ENCODE data around the gene NUP43. TPM values are rescaled to one million over a fixed set of nuclear protein-coding genes. Genes with fewer than 3 reads are reported as not detected.
A peak's percentile ranks its signal among the peaks of the same experiment; 100 is the strongest.

Gene NUP43
- total RNA-seq, 4 donors from 2014 or later = 18.9 to 24.3 (median 22.6) TPM

DNA sequence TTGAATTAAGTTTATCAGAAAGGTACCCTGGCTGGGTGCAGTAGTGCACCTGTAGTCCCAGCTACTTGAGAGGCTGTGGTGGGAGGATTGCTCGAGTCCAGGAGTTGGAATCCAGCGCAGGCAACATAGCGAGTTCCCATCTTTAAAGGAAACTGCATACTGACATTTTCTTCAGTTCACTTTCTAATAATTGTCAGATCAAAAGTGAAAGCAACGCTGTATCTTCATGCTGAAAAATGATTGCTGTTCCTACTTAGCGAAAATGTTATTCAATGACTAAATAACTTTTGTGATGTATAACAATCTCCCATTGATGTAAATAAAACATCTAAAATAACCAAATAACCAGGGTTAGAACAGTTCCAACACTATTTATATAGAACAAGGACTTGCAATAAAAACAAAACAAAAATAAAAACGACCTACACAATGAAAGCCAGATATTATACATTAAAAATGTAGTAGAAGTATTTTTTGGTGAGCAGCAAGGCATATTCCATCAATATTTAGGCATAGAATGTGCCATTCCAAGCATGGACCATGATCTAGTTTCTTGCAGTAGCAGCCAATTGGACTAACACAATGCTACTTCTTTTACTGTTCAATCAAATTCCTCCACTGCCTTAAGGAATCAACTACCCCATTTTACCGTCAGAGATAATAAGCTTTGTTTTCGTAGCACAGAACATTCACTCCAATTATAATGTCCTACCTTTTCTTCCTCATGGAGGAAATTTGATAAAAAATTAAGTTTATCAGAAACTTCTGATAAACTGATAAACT is 30.0 kb downstream of the NUP43 start:
- Histone ChIP-seq H3K36me3 (peaks cover 0 to 5% (median 0%) of the 10 kb centered on the region in 3 donors), H3K4me1 (peaks cover 3 to 51% (median 12%) of the 10 kb centered on the region in 4 donors), H3K9me3 (no peaks in the 10 kb centered on the region), H3K27ac (peak overlapping the region; percentile 7 to 100 (median 96)), H3K4me3 (peak overlapping the region in 3 of 4 donors; percentile 70 to 99 (median 99)), H3K27me3 (no peaks in the 10 kb centered on the region)
- TF ChIP-seq, protein P1, sequence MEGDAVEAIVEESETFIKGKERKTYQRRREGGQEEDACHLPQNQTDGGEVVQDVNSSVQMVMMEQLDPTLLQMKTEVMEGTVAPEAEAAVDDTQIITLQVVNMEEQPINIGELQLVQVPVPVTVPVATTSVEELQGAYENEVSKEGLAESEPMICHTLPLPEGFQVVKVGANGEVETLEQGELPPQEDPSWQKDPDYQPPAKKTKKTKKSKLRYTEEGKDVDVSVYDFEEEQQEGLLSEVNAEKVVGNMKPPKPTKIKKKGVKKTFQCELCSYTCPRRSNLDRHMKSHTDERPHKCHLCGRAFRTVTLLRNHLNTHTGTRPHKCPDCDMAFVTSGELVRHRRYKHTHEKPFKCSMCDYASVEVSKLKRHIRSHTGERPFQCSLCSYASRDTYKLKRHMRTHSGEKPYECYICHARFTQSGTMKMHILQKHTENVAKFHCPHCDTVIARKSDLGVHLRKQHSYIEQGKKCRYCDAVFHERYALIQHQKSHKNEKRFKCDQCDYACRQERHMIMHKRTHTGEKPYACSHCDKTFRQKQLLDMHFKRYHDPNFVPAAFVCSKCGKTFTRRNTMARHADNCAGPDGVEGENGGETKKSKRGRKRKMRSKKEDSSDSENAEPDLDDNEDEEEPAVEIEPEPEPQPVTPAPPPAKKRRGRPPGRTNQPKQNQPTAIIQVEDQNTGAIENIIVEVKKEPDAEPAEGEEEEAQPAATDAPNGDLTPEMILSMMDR (IDR thresholded peaks at IDR 0.05) = no peak
- no peak for TF ChIP-seq POLR2A (IDR thresholded peaks at IDR 0.05)
- no peak for TF ChIP-seq EP300 (IDR thresholded peaks at IDR 0.05)
- no peak for DNase-seq (ENCODE audit: low spot score in 2 of 2)
- WGBS, 2 donors = 14 to 15% methylated on average over 8 of the region's 8 CpGs

DNA sequence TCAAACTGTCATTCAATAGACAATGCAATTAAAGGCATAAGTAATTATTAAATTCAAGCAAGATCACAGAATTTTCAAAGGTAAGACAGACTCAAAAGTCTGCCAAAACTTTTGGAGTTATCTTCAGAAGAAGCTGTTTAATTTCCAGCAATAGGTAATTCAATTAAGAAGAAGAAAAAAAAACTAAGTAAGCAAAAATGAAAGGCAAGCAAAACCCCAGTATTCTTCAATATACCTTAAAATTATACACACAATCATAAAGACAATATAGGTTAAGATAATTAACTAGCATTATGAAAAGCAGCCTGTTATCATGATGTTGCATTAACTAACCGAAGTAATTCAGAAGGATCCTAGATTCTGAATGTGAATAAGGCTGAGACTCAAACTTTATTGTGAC is 31.9 kb downstream of the NUP43 start:
- Histone ChIP-seq H3K4me3 (no peak overlapping the region), H3K9me3 (no peaks in the 10 kb centered on the region), H3K4me1 (peaks cover 3 to 68% (median 13%) of the 10 kb centered on the region in 4 donors), H3K27me3 (no peaks in the 10 kb centered on the region), H3K36me3 (peaks cover 0 to 5% (median 0%) of the 10 kb centered on the region in 3 donors), H3K27ac (no peak overlapping the region)
- 92 to 93% methylated on average over 1 of the region's 1 CpG for WGBS, 2 donors
- DNase-seq (ENCODE audit: low spot score in 2 of 2) = no peak
- TF ChIP-seq, protein P1 (IDR thresholded peaks at IDR 0.05) = no peak
- TF ChIP-seq POLR2A (IDR thresholded peaks at IDR 0.05) (no peak), EP300 (IDR thresholded peaks at IDR 0.05) (no peak)

DNA sequence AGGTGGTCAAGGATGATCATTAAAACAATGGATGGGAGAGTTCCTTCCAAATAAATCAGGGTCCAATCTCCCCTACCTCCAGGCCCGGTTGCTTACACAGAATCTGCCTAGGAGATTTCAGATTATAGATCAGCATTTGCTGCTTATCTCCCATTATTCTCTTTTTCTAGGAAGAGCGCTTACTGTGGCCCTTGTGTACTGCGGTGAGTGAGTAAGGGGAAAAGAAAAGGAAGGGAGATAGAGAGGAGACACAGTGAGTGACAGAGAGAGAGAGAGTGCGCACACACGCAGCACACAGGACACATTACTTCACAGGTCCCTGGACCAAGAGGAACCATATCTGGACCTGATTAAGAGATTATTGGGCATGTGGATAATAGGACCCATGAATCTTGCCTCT is 34.6 kb downstream of the NUP43 start:
- TF ChIP-seq EP300 (IDR thresholded peaks at IDR 0.05) (no peak), POLR2A (IDR thresholded peaks at IDR 0.05) (no peak)
- TF ChIP-seq, protein P1 (IDR thresholded peaks at IDR 0.05) = no peak
- 92 to 98% methylated on average over 5 of the region's 5 CpGs for WGBS, 2 donors
- Histone ChIP-seq H3K27ac (no peak overlapping the region), H3K36me3 (peaks cover 0 to 5% (median 0%) of the 10 kb centered on the region in 3 donors), H3K9me3 (no peaks in the 10 kb centered on the region), H3K4me1 (peaks cover 3 to 69% (median 11%) of the 10 kb centered on the region in 4 donors), H3K27me3 (no peaks in the 10 kb centered on the region), H3K4me3 (no peak overlapping the region)
- DNase-seq (ENCODE audit: low spot score in 2 of 2) = no peak

DNA sequence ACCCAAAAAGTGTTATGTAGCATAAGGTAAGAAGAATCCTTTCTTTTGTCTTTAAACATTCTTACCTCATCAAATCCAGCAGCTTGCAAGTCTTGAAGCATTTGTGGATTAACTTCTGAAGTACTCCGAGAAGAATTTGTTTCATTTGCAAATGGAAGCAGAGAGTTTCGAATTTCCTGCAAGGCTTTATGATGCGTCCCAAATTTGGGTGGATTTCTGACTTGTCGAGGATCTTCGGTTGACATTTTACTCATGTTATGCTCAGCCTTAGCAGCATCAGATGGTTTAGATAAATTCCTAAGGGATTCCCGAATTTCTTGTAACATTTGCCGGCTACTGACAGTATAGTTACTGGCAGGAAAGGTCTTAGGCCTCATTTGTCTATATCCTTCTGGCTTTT is 44.6 kb downstream of the NUP43 start:
- 56 to 60% methylated on average over 7 of the region's 7 CpGs for WGBS, 2 donors
- H3K27ac ChIP-seq = no peak overlapping the region
- H3K4me3 ChIP-seq = no peak overlapping the region
- peaks cover 0 to 49% (median 0%) of the 10 kb centered on the region in 4 donors for H3K4me1 ChIP-seq
- no peak for DNase-seq (ENCODE audit: low spot score in 2 of 2)
- H3K9me3 ChIP-seq = no peaks in the 10 kb centered on the region
- TF ChIP-seq, protein P1 (IDR thresholded peaks at IDR 0.05) = no peak
- TF ChIP-seq POLR2A (IDR thresholded peaks at IDR 0.05) (no peak), EP300 (IDR thresholded peaks at IDR 0.05) (no peak)
- peaks cover 0 to 15% (median 0%) of the 10 kb centered on the region in 3 donors for H3K36me3 ChIP-seq
- H3K27me3 ChIP-seq = no peaks in the 10 kb centered on the region

DNA sequence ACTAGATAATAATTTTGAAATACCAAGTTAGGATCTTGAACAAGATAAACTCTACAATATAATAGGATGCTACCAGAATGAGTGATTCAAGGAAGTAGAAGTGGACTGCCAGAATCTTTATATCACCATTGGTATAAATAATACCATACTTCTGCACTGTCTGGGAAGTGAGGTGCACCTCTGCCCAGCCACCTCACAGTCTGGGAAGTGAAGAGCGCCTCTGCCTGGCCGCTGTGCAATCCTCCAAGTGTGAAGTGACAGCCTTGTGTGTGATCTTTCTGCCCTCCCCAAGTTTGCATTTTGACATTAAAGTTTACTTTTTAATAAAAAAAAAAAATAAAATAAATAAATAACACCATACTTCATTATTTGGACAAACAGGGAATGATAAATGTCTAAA is 47.2 kb downstream of the NUP43 start:
- Histone ChIP-seq H3K27ac (no peak overlapping the region), H3K27me3 (no peaks in the 10 kb centered on the region), H3K36me3 (peaks cover 0 to 20% (median 0%) of the 10 kb centered on the region in 3 donors), H3K9me3 (no peaks in the 10 kb centered on the region), H3K4me1 (peaks cover 0 to 33% (median 0%) of the 10 kb centered on the region in 4 donors), H3K4me3 (no peak overlapping the region)
- no peak for DNase-seq (ENCODE audit: low spot score in 2 of 2)
- WGBS, 2 donors = 93 to 96% methylated on average over 2 of the region's 2 CpGs
- TF ChIP-seq POLR2A (IDR thresholded peaks at IDR 0.05) (no peak), EP300 (IDR thresholded peaks at IDR 0.05) (no peak)
- TF ChIP-seq, protein P1 (IDR thresholded peaks at IDR 0.05) = no peak

Measured in tibial nerve (tissue), 4 donors.